ENCODE data around the gene PPP1R14D. TPM values are rescaled to one million over a fixed set of nuclear protein-coding genes. Genes with fewer than 3 reads are reported as not detected.

Gene PPP1R14D
- total and polyA plus RNA-seq, 2 of the 8 experiments (the other 6 are each of a cell fraction or from before 2014, with no cell fraction given), result not detected

DNA sequence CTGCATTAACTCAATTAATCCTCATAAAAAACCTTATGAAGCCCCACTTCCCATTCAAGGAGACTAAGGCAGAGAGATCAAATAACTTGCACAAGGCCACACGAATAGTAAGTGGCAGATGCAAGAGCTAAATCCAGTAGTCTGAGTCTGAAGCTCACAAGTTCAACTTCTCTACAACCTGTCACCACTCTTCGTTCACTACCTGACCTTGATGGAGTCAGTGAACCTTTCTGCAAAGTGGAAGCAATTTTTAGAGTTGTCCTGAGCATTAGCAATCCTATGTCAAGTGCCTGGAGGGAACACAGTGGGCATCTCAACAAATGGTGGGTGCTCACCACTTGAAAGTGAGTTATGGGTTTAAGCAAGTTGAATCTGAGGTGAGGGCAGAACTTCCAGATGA is 13.2 kb upstream of the PPP1R14D start:
- Histone ChIP-seq H3K18ac (ENCODE audit: extremely low read depth, low read length) (no peak overlapping the region), H2AFZ (ENCODE audit: low read length) (no peak overlapping the region), H2BK120ac (replicated peaks; ENCODE audit: low read depth, low read length) (no peak overlapping the region), H2AK5ac (ENCODE audit: low read depth, low read length) (no peak overlapping the region), H3K27ac (ENCODE audit: low read depth, low read length) (no peak overlapping the region), H4K20me1 (replicated peaks in 1 of 2; ENCODE audit: control insufficient read depth in 1 of 2, insufficient read depth in 2 of 2, low read length in 2 of 2) (peaks cover 5 to 13% of the 10 kb centered on the region in 2 experiments), H3K56ac (replicated peaks; ENCODE audit: insufficient read length, low read depth, low read length) (no peak overlapping the region), H3K4ac (replicated peaks; ENCODE audit: insufficient read length, low read depth, low read length) (no peak overlapping the region), H3K4me1 (replicated peaks in 1 of 4; ENCODE audit: control insufficient read depth in 3 of 4, insufficient read depth in 4 of 4, low read length in 3 of 4) (peaks cover 0 to 16% (median 10%) of the 10 kb centered on the region in 4 experiments; a peak in 6 of 7 replicates), H3K4me3 (ENCODE audit: extremely low read depth in 1 of 4, insufficient read depth in 2 of 4, low read depth in 3 of 4, low read length in 4 of 4) (no peak overlapping the region), H3K23me2 (ENCODE audit: low read depth, low read length) (peaks cover 13% of the 10 kb centered on the region), H3K27me3 (replicated peaks in 1 of 4; ENCODE audit: control insufficient read depth in 3 of 4, extremely low read depth in 1 of 4, insufficient read depth in 3 of 4, low read length in 3 of 4) (peaks cover 0 to 2% (median 0%) of the 10 kb centered on the region in 4 experiments; a peak in 1 of 7 replicates), H3K4me2 (ENCODE audit: insufficient read depth in 1 of 2, low read depth in 2 of 2, low read length in 2 of 2) (no peak overlapping the region), H3K9me3 (ENCODE audit: insufficient read depth in 2 of 2, low read depth in 1 of 2, low read length in 1 of 2) (no peaks in the 10 kb centered on the region), H3K9ac (replicated peaks in 1 of 4; ENCODE audit: extremely low read depth in 1 of 4, low read depth in 3 of 4, low read length in 3 of 4) (no peak overlapping the region), H2BK5ac (ENCODE audit: low read depth, low read length) (no peak overlapping the region), H3K36me3 (ENCODE audit: control insufficient read depth in 2 of 4, insufficient read depth in 4 of 4, low read length in 3 of 4) (peaks cover 0 to 2% (median 0%) of the 10 kb centered on the region in 4 experiments; a peak in 3 of 8 replicates), H4K8ac (ENCODE audit: extremely low read depth, insufficient read depth, low read length) (no peak overlapping the region), H3K79me1 (ENCODE audit: low read depth, low read length) (peaks cover 12% of the 10 kb centered on the region), H4K5ac (ENCODE audit: insufficient read length, low read depth, low read length) (no peak overlapping the region), H3K23ac (ENCODE audit: insufficient read length) (no peak overlapping the region), H2BK12ac (ENCODE audit: low read depth, low read length) (no peak overlapping the region), H2BK15ac (ENCODE audit: low read length) (no peak overlapping the region), H4K91ac (replicated peaks; ENCODE audit: insufficient read length, low read length) (no peak overlapping the region), H2BK20ac (ENCODE audit: low read length) (no peak overlapping the region), H3K79me2 (ENCODE audit: control insufficient read depth in 1 of 2, insufficient read depth in 2 of 2, low read length in 2 of 2) (peaks cover 0 to 22% of the 10 kb centered on the region in 2 experiments; a peak in 3 of 4 replicates), H3K14ac (ENCODE audit: insufficient read length) (no peak overlapping the region)
- DNase-seq (ENCODE audit: low read depth in 1 of 2, low spot score in 2 of 2), result no peak
- CTCF ChIA-PET (ENCODE audit: partially characterized antibody), result interaction anchor here (1.3 to 14.5 kb wide), 2 partner anchors 15 to 55 kb away, joined by 3 to 157 read pairs; no protein-coding TSS in a partner anchor
- WGBS, 2 experiments (ENCODE audit: extremely low coverage in 1 of 2, insufficient coverage in 1 of 2, insufficient read length in 1 of 2, insufficient replicate concordance in 2 of 2, low coverage in 1 of 2, low lambda C conversion rate in 2 of 2, missing lambda C conversion rate in 1 of 2), result 95% methylated on average over 2 of the region's 2 CpGs; no CpG with 5 or more reads in 1 of the 2 experiments
- FAIRE-seq, result no peak
- POLR2A ChIA-PET (ENCODE audit: partially characterized antibody), result no interaction called here
- TF ChIP-seq RFX5 (IDR thresholded peaks at IDR 0.05; ENCODE audit: borderline replicate concordance, low read depth, low read length), result no peak
- no peak for TF ChIP-seq KDM1A (IDR thresholded peaks at IDR 0.05; ENCODE audit: borderline replicate concordance, low read length)
- TF ChIP-seq GABPA (IDR thresholded peaks at IDR 0.05; ENCODE audit: borderline replicate concordance, insufficient read depth, low read length), result no peak
- no peak for TF ChIP-seq BACH1 (IDR thresholded peaks at IDR 0.05; ENCODE audit: low read length)
- TF ChIP-seq BCL11A (IDR thresholded peaks at IDR 0.05; ENCODE audit: low read depth in 2 of 2, low read length in 2 of 2), result no peak
- no peak for TF ChIP-seq KDM4A (IDR thresholded peaks at IDR 0.05; ENCODE audit: low read depth, low read length, severe bottlenecking)
- TF ChIP-seq HDAC2 (IDR thresholded peaks at IDR 0.05; ENCODE audit: borderline replicate concordance in 1 of 2, low read depth in 2 of 2, low read length in 2 of 2), result no peak
- TF ChIP-seq SAP30 (IDR thresholded peaks at IDR 0.05; ENCODE audit: insufficient read depth, insufficient replicate concordance, low read length), result no peak
